Right atrium auricular region (tissue), 2 donors: ENCODE measurements around the gene ADISSP. TPM values are rescaled to one million over a fixed set of nuclear protein-coding genes. Genes with fewer than 3 reads are reported as not detected.

Source experiments
- DNase-seq: peaks from one replicate; pipeline ENCODE4 v3.0.0-alpha.2; 2019; ENCODE audit warnings: low spot score
- H3K27ac ChIP-seq, 2 donors: fragments of 200-600 bp; sonication (generic); 1 replicate in 1 of 2; 2 replicates in 1 of 2; pipeline ENCODE4 v1.5.1; 2016 to 2019
- H3K27me3 ChIP-seq, 2 donors: fragments of 200-600 bp; sonication (generic); one replicate each; pipeline versions ENCODE4 v1.5.1 to v1.6.0; 2017 to 2019
- H3K36me3 ChIP-seq: fragments of 200-600 bp; sonication (generic); one replicate; pipeline ENCODE4 v1.5.1; 2016
- H3K4me1 ChIP-seq, 2 donors: fragments of 200-600 bp; sonication (generic); one replicate each; pipeline versions ENCODE4 v1.5.1 to v1.6.0; 2017 to 2019
- H3K4me3 ChIP-seq, 2 donors: fragments of 200-600 bp; sonication (generic); 1 replicate in 1 of 2; 2 replicates in 1 of 2; pipeline ENCODE4 v1.5.1; 2017 to 2019; ENCODE audit warnings: mild to moderate bottlenecking in 1 of 2, moderate library complexity in 1 of 2
- H3K9me3 ChIP-seq, 2 donors: fragments of 200-600 bp; sonication (generic); one replicate each; pipeline ENCODE4 v1.5.1; 2019
- CTCF ChIP-seq, 2 donors: fragments of 200-600 bp; sonication (generic); IDR thresholded peaks; one replicate each; pipeline ENCODE4 v1.5.1; 2019; ENCODE audit warnings: antibody characterized with exemption in 2 of 2
- total RNA-seq, 2 donors: library from RNA; depleted of rRNA; stranded (reverse); fragments of >200 nt; gene quantifications; one replicate each; pipeline ENCODE4 v1.1.0, GENCODE V29; 2016

Gene ADISSP
- total RNA-seq, 2 donors from 2014 or later = 10.8 to 11.2 TPM

GRCh38 chr20:3775457-3776108 lies 8.0 kb upstream of the ADISSP start:
- Histone ChIP-seq H3K36me3 (no peaks in the 10 kb centered on the region), H3K27me3 (no peaks in the 10 kb centered on the region)
- no peak for TF ChIP-seq CTCF (IDR thresholded peaks at IDR 0.05)

DNA sequence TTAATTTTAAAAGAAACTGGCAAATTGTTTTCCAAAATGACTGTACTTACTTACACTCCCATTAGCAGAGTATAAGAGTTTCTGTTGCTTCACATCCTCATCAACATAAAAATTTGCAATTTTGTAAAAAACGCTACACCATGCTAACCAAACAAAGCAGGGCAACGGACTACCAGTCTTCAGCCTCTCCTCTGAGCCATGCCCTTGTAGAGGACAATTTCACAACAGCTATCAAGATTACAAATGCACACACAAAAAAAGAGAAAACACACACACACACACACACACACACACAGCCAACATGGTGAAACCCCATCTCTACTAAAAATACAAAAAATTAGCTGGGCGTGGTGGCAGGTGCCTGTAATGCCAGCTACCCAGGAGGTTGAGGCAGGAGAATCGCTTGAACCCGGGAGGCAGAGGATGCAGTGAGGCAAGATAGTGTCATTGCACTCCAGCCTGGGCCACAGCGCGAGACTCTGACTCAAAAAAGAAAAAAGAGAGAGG lies 4.1 kb upstream of the ADISSP start:
- Histone ChIP-seq H3K27ac (no peak overlapping the region), H3K4me3 (no peak overlapping the region), H3K27me3 (no peaks in the 10 kb centered on the region), H3K4me1 (peaks cover 0 to 21% of the 10 kb centered on the region in 2 donors), H3K36me3 (no peaks in the 10 kb centered on the region), H3K9me3 (no peaks in the 10 kb centered on the region)
- no peak for TF ChIP-seq CTCF (IDR thresholded peaks at IDR 0.05)
- DNase-seq = no peak

More at GRCh38 chr20:3775457-3776108, 8.0 kb upstream of the ADISSP start:
- DNase-seq = no peak
- no peak overlapping the region for H3K27ac ChIP-seq
- no peaks in the 10 kb centered on the region for H3K9me3 ChIP-seq
- no peak overlapping the region for H3K4me3 ChIP-seq
- H3K4me1 ChIP-seq = peaks cover 0 to 18% of the 10 kb centered on the region in 2 donors

- Histone ChIP-seq H3K4me1 (peaks cover 0 to 40% of the 10 kb centered on the region in 2 donors), H3K9me3 (no peaks in the 10 kb centered on the region), H3K27ac (peak overlapping the region; percentile 85 to 87), H3K4me3 (peak overlapping the region; percentile 57 to 68), H3K27me3 (no peaks in the 10 kb centered on the region), H3K36me3 (no peaks in the 10 kb centered on the region)
- TF ChIP-seq CTCF (IDR thresholded peaks at IDR 0.05) = peak; percentile 14 to 65
- peak; percentile 68 for DNase-seq
Measured at GRCh38 chr20:3768342-3769130, 983 bp upstream of the ADISSP start.

DNA sequence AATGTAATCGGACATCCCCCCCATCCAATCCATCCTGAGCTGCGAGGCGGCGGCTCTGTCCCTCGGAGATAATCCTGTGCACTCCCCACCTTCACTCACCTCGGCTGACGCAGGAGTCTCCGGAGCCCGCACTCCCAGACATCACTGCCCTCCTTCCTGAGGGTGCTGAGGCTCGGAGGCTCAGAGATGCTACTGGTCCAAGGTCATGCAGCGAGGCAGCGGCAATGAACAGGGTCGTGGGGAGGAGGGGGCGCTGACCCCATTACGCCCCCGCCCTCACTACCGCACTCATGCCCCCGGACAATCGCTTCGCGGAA lies 485 bp downstream of the ADISSP start:
- no peaks in the 10 kb centered on the region for H3K36me3 ChIP-seq
- no peaks in the 10 kb centered on the region for H3K27me3 ChIP-seq
- peak overlapping the region; percentile 49 to 68 for H3K4me3 ChIP-seq
- no peak for TF ChIP-seq CTCF (IDR thresholded peaks at IDR 0.05)
- peak overlapping the region in 1 of 2 donors; percentile 59 for H3K27ac ChIP-seq
- peaks cover 0 to 40% of the 10 kb centered on the region in 2 donors for H3K4me1 ChIP-seq
- no peak for DNase-seq
- no peaks in the 10 kb centered on the region for H3K9me3 ChIP-seq

DNA sequence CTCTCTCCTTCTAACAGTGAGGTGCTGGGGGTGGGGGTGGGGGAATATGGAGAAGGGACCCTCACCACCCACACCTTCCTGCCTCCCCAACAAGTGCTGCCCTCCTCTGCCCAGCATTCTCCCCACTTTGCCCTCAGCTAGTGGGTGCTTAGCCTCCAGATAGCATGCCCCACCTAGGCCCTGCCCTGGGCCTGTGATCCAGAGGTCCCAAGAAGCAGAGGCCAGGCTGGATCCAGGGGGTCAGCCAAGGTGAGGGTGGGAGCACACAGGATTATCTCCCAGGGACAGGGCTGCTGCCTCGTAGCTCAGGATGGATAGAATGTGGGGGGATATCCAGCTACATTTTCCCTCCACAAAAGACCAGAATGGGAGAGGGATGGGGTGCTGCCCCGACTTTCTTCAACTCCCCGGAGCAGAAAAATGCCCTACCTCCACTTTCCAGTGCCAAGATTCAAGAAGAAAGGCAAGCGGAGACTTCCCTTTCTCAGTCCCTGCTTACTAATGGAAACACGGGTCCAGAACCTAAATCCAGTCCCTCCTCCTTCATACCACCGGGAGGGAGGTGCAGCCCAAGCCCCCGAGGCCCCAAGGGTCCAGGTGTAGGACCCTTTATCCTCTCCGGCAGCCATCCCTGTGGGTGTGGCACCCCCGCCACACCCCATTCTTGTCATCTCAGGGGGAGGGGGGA lies 987 bp downstream of the ADISSP start:
- Histone ChIP-seq H3K4me3 (peak overlapping the region; percentile 49 to 68), H3K27ac (peak overlapping the region in 1 of 2 donors; percentile 59), H3K27me3 (no peaks in the 10 kb centered on the region), H3K4me1 (peaks cover 0 to 40% of the 10 kb centered on the region in 2 donors), H3K9me3 (no peaks in the 10 kb centered on the region), H3K36me3 (no peaks in the 10 kb centered on the region)
- DNase-seq = no peak
- no peak for TF ChIP-seq CTCF (IDR thresholded peaks at IDR 0.05)
